Trophoblast cell (in vitro differentiated cells and primary cell): ENCODE data around the gene EPHX1.

Source experiments
- DNase-seq, 2 donors: peaks; one replicate each; pipeline ENCODE4 v3.0.0-alpha.2; 2016
- H2AFZ ChIP-seq: 2 replicates; pipeline ENCODE4 v1.6.1; 2013; ENCODE audit warnings: low read length, moderate library complexity, mild to moderate bottlenecking; ENCODE audit not compliant: insufficient read depth, poor library complexity
- H2AK5ac ChIP-seq: 2 replicates; pipeline ENCODE4 v1.6.1; 2013; ENCODE audit warnings: mild to moderate bottlenecking, low read length
- H2BK120ac ChIP-seq: 2 replicates; pipeline ENCODE4 v1.6.1; 2013; ENCODE audit warnings: low read length, mild to moderate bottlenecking, moderate library complexity; ENCODE audit not compliant: insufficient read depth, poor library complexity
- H2BK12ac ChIP-seq: 2 replicates; pipeline ENCODE4 v1.6.1; 2013; ENCODE audit warnings: mild to moderate bottlenecking, low read length, moderate library complexity
- H2BK5ac ChIP-seq: 2 replicates; pipeline ENCODE4 v1.6.1; 2013; ENCODE audit warnings: low read length, low read depth, moderate library complexity, mild to moderate bottlenecking; ENCODE audit not compliant: poor library complexity
- H3K14ac ChIP-seq: 2 replicates; pipeline ENCODE4 v1.6.1; 2013; ENCODE audit warnings: mild to moderate bottlenecking, low read length
- H3K18ac ChIP-seq: 2 replicates; pipeline ENCODE4 v1.6.1; 2013; ENCODE audit warnings: mild to moderate bottlenecking, low read length
- H3K23ac ChIP-seq: 2 replicates; pipeline ENCODE4 v1.6.1; 2013; ENCODE audit warnings: low read length
- H3K27ac ChIP-seq: 2 replicates; pipeline ENCODE4 v1.5.1; 2013; ENCODE audit warnings: low read depth, mild to moderate bottlenecking, inconsistent platforms, low read length, moderate library complexity
- H3K27me3 ChIP-seq: 2 replicates; pipeline ENCODE4 v1.6.1; 2013; ENCODE audit warnings: inconsistent platforms, mild to moderate bottlenecking, low read length, moderate library complexity; ENCODE audit not compliant: insufficient read depth
- H3K36me3 ChIP-seq, 2 experiments: 1 replicate in 1 of 2; 2 replicates in 1 of 2; pipeline ENCODE4 v1.6.1; 2013; ENCODE audit warnings: low read length in 2 of 2, mild to moderate bottlenecking in 2 of 2, moderate library complexity in 1 of 2; ENCODE audit not compliant: insufficient read depth in 2 of 2, control insufficient read depth in 1 of 2
- H3K4ac ChIP-seq: 2 replicates; pipeline ENCODE4 v1.6.1; 2013; ENCODE audit warnings: low read depth, mild to moderate bottlenecking, low read length, moderate library complexity
- H3K4me1 ChIP-seq, 2 experiments: 1 replicate in 1 of 2; 2 replicates in 1 of 2; pipeline ENCODE4 v1.6.1; 2013; ENCODE audit warnings: low read length in 2 of 2, mild to moderate bottlenecking in 2 of 2, moderate library complexity in 1 of 2; ENCODE audit not compliant: insufficient read depth in 2 of 2, control insufficient read depth in 1 of 2
- H3K4me2 ChIP-seq: 2 replicates; pipeline ENCODE4 v1.6.1; 2013; ENCODE audit warnings: inconsistent platforms, mild to moderate bottlenecking, low read length, moderate library complexity
- H3K4me3 ChIP-seq: 2 replicates; pipeline ENCODE4 v1.5.1; 2013; ENCODE audit warnings: mild to moderate bottlenecking, low read depth, low read length, inconsistent platforms
- H3K79me1 ChIP-seq: one replicate; pipeline ENCODE4 v1.6.1; 2013; ENCODE audit warnings: low read length
- H3K79me2 ChIP-seq: 2 replicates; pipeline ENCODE4 v1.6.1; 2013; ENCODE audit warnings: low read length, mild to moderate bottlenecking; ENCODE audit not compliant: control insufficient read depth, insufficient read depth, poor library complexity
- H3K9ac ChIP-seq: 2 replicates; pipeline ENCODE4 v1.6.1; 2013; ENCODE audit warnings: mild to moderate bottlenecking, low read length
- H3K9me3 ChIP-seq: 2 replicates; pipeline ENCODE4 v1.6.1; 2013; ENCODE audit warnings: low read depth, mild to moderate bottlenecking, control low read depth, inconsistent platforms, low read length; ENCODE audit not compliant: insufficient read depth
- H4K12ac ChIP-seq: 2 replicates; pipeline ENCODE4 v1.6.1; 2013; ENCODE audit warnings: low read depth, mild to moderate bottlenecking, low read length, moderate library complexity
- H4K8ac ChIP-seq: 2 replicates; pipeline ENCODE4 v1.6.1; 2013; ENCODE audit warnings: low read depth, mild to moderate bottlenecking, low read length, moderate library complexity
- H4K91ac ChIP-seq: one replicate; pipeline ENCODE4 v1.6.1; 2013; ENCODE audit warnings: low read depth, mild to moderate bottlenecking, low read length, moderate library complexity
- WGBS: extraction: QIAGEN DNeasy Blood & Tissue Kit; methylation state at CpG from one replicate; pipeline ENCODE4 v1.1.7; 2013; ENCODE audit warnings: missing lambda C conversion rate; ENCODE audit not compliant: insufficient read length, insufficient coverage; ENCODE audit errors: extremely low coverage; 5-methylcytosine and 5-hydroxymethylcytosine counted together

Gene EPHX1

GRCh38 chr1:225848030-225848955, 38.4 kb downstream of the EPHX1 start:
- Histone ChIP-seq H4K91ac (no peak overlapping the region), H2BK12ac (no peak overlapping the region), H3K79me2 (no peaks in the 10 kb centered on the region), H4K12ac (no peak overlapping the region), H3K79me1 (no peaks in the 10 kb centered on the region), H3K23ac (no peak overlapping the region), H3K4me1 (peaks cover 2 to 4% of the 10 kb centered on the region in 2 experiments), H3K4me3 (no peak overlapping the region), H2AK5ac (no peak overlapping the region), H3K4ac (no peak overlapping the region), H3K36me3 (peaks cover 32 to 37% of the 10 kb centered on the region in 2 experiments), H3K9me3 (peaks cover 3% of the 10 kb centered on the region), H3K4me2 (no peak overlapping the region), H2BK5ac (no peak overlapping the region), H3K27ac (no peak overlapping the region), H2BK120ac (no peak overlapping the region), H4K8ac (no peak overlapping the region), H3K27me3 (no peaks in the 10 kb centered on the region), H3K9ac (no peak overlapping the region), H3K14ac (no peak overlapping the region), H3K18ac (no peak overlapping the region), H2AFZ (no peak overlapping the region)
- no CpG with 5 or more reads among the region's 16 CpGs for WGBS
- DNase-seq: no peak

DNA sequence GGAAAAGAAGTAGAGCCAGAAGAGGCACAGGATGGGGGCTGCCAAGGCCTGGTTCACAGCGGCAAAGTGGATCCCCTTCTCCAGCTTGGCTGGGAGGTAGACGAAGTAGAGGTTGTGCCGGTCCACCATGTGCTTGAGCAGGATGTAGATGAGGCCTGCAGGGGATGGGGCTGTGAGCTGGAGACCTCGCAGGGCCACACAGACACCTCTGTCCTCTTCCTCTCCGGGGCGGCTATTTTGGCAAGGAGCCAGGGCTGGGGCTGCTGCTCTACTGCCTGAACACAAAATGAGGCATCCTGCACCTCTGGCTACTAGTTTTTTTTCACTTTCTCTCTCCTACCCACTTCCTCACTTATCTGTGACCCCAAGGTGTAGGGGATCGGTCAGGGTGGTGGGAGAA, 40.0 kb downstream of the EPHX1 start:
- H3K4me1 ChIP-seq: peaks cover 2 to 4% of the 10 kb centered on the region in 2 experiments
- no peak overlapping the region for H4K12ac ChIP-seq
- no peak overlapping the region for H3K14ac ChIP-seq
- H3K79me1 ChIP-seq: no peaks in the 10 kb centered on the region
- H4K8ac ChIP-seq: no peak overlapping the region
- no peak overlapping the region for H2BK120ac ChIP-seq
- DNase-seq: no peak
- H3K9ac ChIP-seq: no peak overlapping the region
- no peak overlapping the region for H3K4me3 ChIP-seq
- H3K9me3 ChIP-seq: peaks cover 3% of the 10 kb centered on the region
- no peak overlapping the region for H2AK5ac ChIP-seq
- H2AFZ ChIP-seq: no peak overlapping the region
- no peak overlapping the region for H3K23ac ChIP-seq
- H4K91ac ChIP-seq: no peak overlapping the region
- H2BK5ac ChIP-seq: no peak overlapping the region
- H2BK12ac ChIP-seq: no peak overlapping the region
- H3K79me2 ChIP-seq: no peaks in the 10 kb centered on the region
- H3K18ac ChIP-seq: no peak overlapping the region
- no CpG with 5 or more reads among the region's 7 CpGs for WGBS
- H3K4ac ChIP-seq: no peak overlapping the region
- H3K27me3 ChIP-seq: no peaks in the 10 kb centered on the region
- no peak overlapping the region for H3K4me2 ChIP-seq
- H3K27ac ChIP-seq: no peak overlapping the region
- H3K36me3 ChIP-seq: peaks cover 41% of the 10 kb centered on the region in 2 experiments

GRCh38 chr1:225850370-225850769, 40.4 kb downstream of the EPHX1 start:
- H3K79me1 ChIP-seq: no peaks in the 10 kb centered on the region
- H3K79me2 ChIP-seq: no peaks in the 10 kb centered on the region
- H3K4me3 ChIP-seq: no peak overlapping the region
- no peak overlapping the region for H3K14ac ChIP-seq
- DNase-seq: no peak
- no peak overlapping the region for H2BK5ac ChIP-seq
- H3K4me2 ChIP-seq: no peak overlapping the region
- no peak overlapping the region for H4K8ac ChIP-seq
- H3K18ac ChIP-seq: no peak overlapping the region
- H2AFZ ChIP-seq: no peak overlapping the region
- no peak overlapping the region for H2BK12ac ChIP-seq
- H4K12ac ChIP-seq: no peak overlapping the region
- H3K23ac ChIP-seq: no peak overlapping the region
- H3K27ac ChIP-seq: no peak overlapping the region
- H3K9me3 ChIP-seq: peaks cover 3% of the 10 kb centered on the region
- no peak overlapping the region for H2BK120ac ChIP-seq
- H3K9ac ChIP-seq: no peak overlapping the region
- no peaks in the 10 kb centered on the region for H3K27me3 ChIP-seq
- no peak overlapping the region for H2AK5ac ChIP-seq
- peaks cover 41 to 42% of the 10 kb centered on the region in 2 experiments for H3K36me3 ChIP-seq
- no peak overlapping the region for H4K91ac ChIP-seq
- no CpG with 5 or more reads among the region's 7 CpGs for WGBS
- no peak overlapping the region for H3K4ac ChIP-seq
- peaks cover 2 to 3% of the 10 kb centered on the region in 2 experiments for H3K4me1 ChIP-seq

GRCh38 chr1:225851805-225852204, 41.9 kb downstream of the EPHX1 start:
- no peak overlapping the region for H3K4me2 ChIP-seq
- H3K4ac ChIP-seq: no peak overlapping the region
- no peak overlapping the region for H4K12ac ChIP-seq
- H4K8ac ChIP-seq: no peak overlapping the region
- no peak overlapping the region for H3K4me3 ChIP-seq
- H3K27ac ChIP-seq: no peak overlapping the region
- no peak overlapping the region for H4K91ac ChIP-seq
- no peak overlapping the region for H2BK5ac ChIP-seq
- no peak overlapping the region for H3K23ac ChIP-seq
- no peak overlapping the region for H2BK120ac ChIP-seq
- H2AK5ac ChIP-seq: no peak overlapping the region
- no peaks in the 10 kb centered on the region for H3K4me1 ChIP-seq
- no CpG with 5 or more reads among the region's 4 CpGs for WGBS
- no peak overlapping the region for H3K18ac ChIP-seq
- DNase-seq: no peak
- H3K36me3 ChIP-seq: peaks cover 32 to 38% of the 10 kb centered on the region in 2 experiments
- no peaks in the 10 kb centered on the region for H3K79me1 ChIP-seq
- H3K79me2 ChIP-seq: no peaks in the 10 kb centered on the region
- no peak overlapping the region for H3K9ac ChIP-seq
- H2BK12ac ChIP-seq: no peak overlapping the region
- H3K14ac ChIP-seq: no peak overlapping the region
- peaks cover 3% of the 10 kb centered on the region for H3K9me3 ChIP-seq
- H3K27me3 ChIP-seq: no peaks in the 10 kb centered on the region
- H2AFZ ChIP-seq: no peak overlapping the region
